ENCODE results near the gene FGF14.
"Not testable (repeated sequence)": the region's sequence is repeated elsewhere in the genome, so short reads cannot be mapped to it uniquely, and the experiment has no call there.

Gene FGF14

GRCh38 chr13:102122147-102122546 lies 279.7 kb downstream of the FGF14 start:
- DNase-seq = no peak

- no peak for DNase-seq
Observed at GRCh38 chr13:102117175-102117831, 284.5 kb downstream of the FGF14 start.

- no peak for DNase-seq
Observed at GRCh38 chr13:102103469-102103868, 298.4 kb downstream of the FGF14 start.

- no peak for DNase-seq
Observed at GRCh38 chr13:102100234-102100633, 301.6 kb downstream of the FGF14 start.

- peak; percentile 48 for DNase-seq
Observed at GRCh38 chr13:102097708-102098107, 304.1 kb downstream of the FGF14 start.

GRCh38 chr13:102093288-102093687 lies 308.6 kb downstream of the FGF14 start:
- DNase-seq = not testable (repeated sequence)

- no peak for DNase-seq
Observed at GRCh38 chr13:102091231-102091630, 310.6 kb downstream of the FGF14 start.

GRCh38 chr13:102090532-102090931 lies 311.3 kb downstream of the FGF14 start:
- DNase-seq = no peak

- no peak for DNase-seq
Observed at GRCh38 chr13:102089722-102090121, 312.1 kb downstream of the FGF14 start.

GRCh38 chr13:102089177-102089576 lies 312.7 kb downstream of the FGF14 start:
- peak; percentile 35 for DNase-seq

GRCh38 chr13:102073251-102073650 lies 328.6 kb downstream of the FGF14 start:
- no peak for DNase-seq

- DNase-seq = no peak
Observed at GRCh38 chr13:102071711-102072110, 330.1 kb downstream of the FGF14 start.

GRCh38 chr13:102068323-102068722 lies 333.5 kb downstream of the FGF14 start:
- not testable (repeated sequence) for DNase-seq

- no peak for DNase-seq
Observed at GRCh38 chr13:102055090-102055779, 346.6 kb downstream of the FGF14 start.

- DNase-seq = no peak
Observed at GRCh38 chr13:102049853-102050252, 352.0 kb downstream of the FGF14 start.

- DNase-seq = no peak
Observed at GRCh38 chr13:102045731-102046130, 356.1 kb downstream of the FGF14 start.

GRCh38 chr13:102042746-102043145 lies 359.1 kb downstream of the FGF14 start:
- DNase-seq = no peak

- no peak for DNase-seq
Observed at GRCh38 chr13:102041544-102041943, 360.3 kb downstream of the FGF14 start.

- peak; percentile 87 for DNase-seq
Observed at GRCh38 chr13:102040812-102041211, 361.0 kb downstream of the FGF14 start.

GRCh38 chr13:102039264-102039663 lies 362.6 kb downstream of the FGF14 start:
- no peak for DNase-seq

- DNase-seq = no peak
Observed at GRCh38 chr13:102038787-102039186, 363.1 kb downstream of the FGF14 start.

GRCh38 chr13:102035969-102036368 lies 365.9 kb downstream of the FGF14 start:
- peak; percentile 81 for DNase-seq

- DNase-seq = peak; percentile 86
Observed at GRCh38 chr13:102033857-102034331, 368.0 kb downstream of the FGF14 start.

- no peak for DNase-seq
Observed at GRCh38 chr13:102033386-102033785, 368.5 kb downstream of the FGF14 start.

- no peak for DNase-seq
Observed at GRCh38 chr13:102028868-102029267, 373.0 kb downstream of the FGF14 start.
